Measurements from ENCODE around the gene CXorf66. TPM values are rescaled to one million over a fixed set of nuclear protein-coding genes. Genes with fewer than 3 reads are reported as not detected.

The CXorf66 gene
- total and polyA plus RNA-seq, 9 of the 15 experiments (the other 6 are each of a cell fraction or from before 2014, with no cell fraction given): not detected

DNA sequence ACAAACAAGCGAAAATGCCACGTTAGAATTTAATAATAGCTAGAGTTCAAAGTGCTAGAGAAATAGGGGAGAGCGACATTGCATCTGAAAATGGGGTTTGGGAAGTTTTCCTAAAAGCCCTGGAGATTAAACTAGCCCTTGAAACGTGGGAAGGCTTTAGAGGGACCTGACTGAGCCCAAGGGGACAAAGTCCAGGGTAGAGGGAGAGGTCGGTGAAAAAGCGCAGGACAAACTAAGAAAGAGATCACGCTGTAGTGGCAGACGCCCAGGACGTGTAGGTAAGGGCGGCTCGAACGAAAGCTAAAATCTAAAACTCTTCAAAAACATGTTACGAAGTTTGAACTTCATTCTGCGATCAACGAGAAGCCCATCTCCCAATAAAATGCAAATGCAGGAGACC lies 31.4 kb downstream of the CXorf66 start:
- POLR2A ChIA-PET: interaction anchor here (1.0 to 1.2 kb wide), 3 partner anchors 8 to 11 kb away, joined by 3 to 4 read pairs (median 4); no protein-coding TSS in a partner anchor
- peak overlapping the region; percentile 82 for H3K4me2 ChIP-seq (ENCODE audit: insufficient read depth, low read length)
- no TSS peak for BruUV-seq (replicated peaks)

More for the DNA sequence above, 31.4 kb downstream of the CXorf66 start:
- TF ChIP-seq ZNF124 (CRISPR knock-in tag; IDR thresholded peaks at IDR 0.05) (no peak), MTA2 (IDR thresholded peaks at IDR 0.05; ENCODE audit: low read depth) (no peak), ZC3H8 (IDR thresholded peaks at IDR 0.05) (no peak), SAFB2 (IDR thresholded peaks at IDR 0.05; ENCODE audit: borderline replicate concordance, low read depth, low read length, severe bottlenecking) (no peak), TARDBP (IDR thresholded peaks at IDR 0.05) (no peak), KLF10 (CRISPR knock-in tag; IDR thresholded peaks at IDR 0.05) (no peak), MEF2A (IDR thresholded peaks at IDR 0.05; ENCODE audit: control insufficient read depth, low read depth, low read length) (no peak), RBFOX2 (IDR thresholded peaks at IDR 0.05; ENCODE audit: low read depth, low read length) (no peak), ZBTB1 (CRISPR knock-in tag; IDR thresholded peaks at IDR 0.05; ENCODE audit: borderline replicate concordance, low read depth) (no peak)
- TF ChIP-seq, protein P1, sequence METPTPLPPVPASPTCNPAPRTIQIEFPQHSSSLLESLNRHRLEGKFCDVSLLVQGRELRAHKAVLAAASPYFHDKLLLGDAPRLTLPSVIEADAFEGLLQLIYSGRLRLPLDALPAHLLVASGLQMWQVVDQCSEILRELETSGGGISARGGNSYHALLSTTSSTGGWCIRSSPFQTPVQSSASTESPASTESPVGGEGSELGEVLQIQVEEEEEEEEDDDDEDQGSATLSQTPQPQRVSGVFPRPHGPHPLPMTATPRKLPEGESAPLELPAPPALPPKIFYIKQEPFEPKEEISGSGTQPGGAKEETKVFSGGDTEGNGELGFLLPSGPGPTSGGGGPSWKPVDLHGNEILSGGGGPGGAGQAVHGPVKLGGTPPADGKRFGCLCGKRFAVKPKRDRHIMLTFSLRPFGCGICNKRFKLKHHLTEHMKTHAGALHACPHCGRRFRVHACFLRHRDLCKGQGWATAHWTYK (CRISPR knock-in tag; IDR thresholded peaks at IDR 0.05): no peak
- TF ChIP-seq, protein P2, sequence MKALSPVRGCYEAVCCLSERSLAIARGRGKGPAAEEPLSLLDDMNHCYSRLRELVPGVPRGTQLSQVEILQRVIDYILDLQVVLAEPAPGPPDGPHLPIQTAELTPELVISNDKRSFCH (CRISPR knock-in tag; IDR thresholded peaks at IDR 0.05): no peak
- TF ChIP-seq, protein P2 (tag; IDR thresholded peaks at IDR 0.05): no peak
- TF ChIP-seq, protein P3, sequence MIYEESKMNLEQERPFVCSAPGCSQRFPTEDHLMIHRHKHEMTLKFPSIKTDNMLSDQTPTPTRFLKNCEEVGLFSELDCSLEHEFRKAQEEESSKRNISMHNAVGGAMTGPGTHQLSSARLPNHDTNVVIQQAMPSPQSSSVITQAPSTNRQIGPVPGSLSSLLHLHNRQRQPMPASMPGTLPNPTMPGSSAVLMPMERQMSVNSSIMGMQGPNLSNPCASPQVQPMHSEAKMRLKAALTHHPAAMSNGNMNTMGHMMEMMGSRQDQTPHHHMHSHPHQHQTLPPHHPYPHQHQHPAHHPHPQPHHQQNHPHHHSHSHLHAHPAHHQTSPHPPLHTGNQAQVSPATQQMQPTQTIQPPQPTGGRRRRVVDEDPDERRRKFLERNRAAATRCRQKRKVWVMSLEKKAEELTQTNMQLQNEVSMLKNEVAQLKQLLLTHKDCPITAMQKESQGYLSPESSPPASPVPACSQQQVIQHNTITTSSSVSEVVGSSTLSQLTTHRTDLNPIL (CRISPR knock-in tag; IDR thresholded peaks at IDR 0.05): no peak
- Histone ChIP-seq H4K20me1 (replicated peaks; ENCODE audit: control insufficient read depth, insufficient read depth, low read length) (no peaks in the 10 kb centered on the region; the same call in 1 of the 2 replicates), H3K79me2 (ENCODE audit: control insufficient read depth, insufficient read depth, low read length) (peaks cover 34% of the 10 kb centered on the region), H3K9me1 (ENCODE audit: control insufficient read depth, insufficient read depth, low read length) (no peaks in the 10 kb centered on the region), H3K36me3 (ENCODE audit: control insufficient read depth, insufficient read depth, low read length) (no peaks in the 10 kb centered on the region), H3K9me3 (replicated peaks; ENCODE audit: control insufficient read depth, insufficient read depth, low read depth, low read length) (no peaks in the 10 kb centered on the region), H3K9ac (ENCODE audit: insufficient read depth in 1 of 2, low read depth in 2 of 2, low read length in 2 of 2) (peak overlapping the region; percentile 66 to 93; a peak in 3 of 4 replicates), H2AFZ (ENCODE audit: low read depth, low read length) (peak overlapping the region; percentile 91), H3K27ac (ENCODE audit: extremely low read depth, low read depth, low read length) (peak overlapping the region; percentile 95), H3K4me1 (replicated peaks in 1 of 2; ENCODE audit: control insufficient read depth in 2 of 2, insufficient read depth in 2 of 2, low read length in 2 of 2) (peaks cover 4 to 11% of the 10 kb centered on the region in 2 experiments; a peak in 4 of 5 replicates), H3K4me3 (0 out of 2 replicates have a peak overlapping the region, but pooled peaks have one; percentile 83), H3K27me3 (ENCODE audit: control insufficient read depth in 2 of 2, insufficient read depth in 2 of 2, low read length in 2 of 2) (no peaks in the 10 kb centered on the region)
- WGBS (ENCODE audit: insufficient coverage, low coverage, missing lambda C conversion rate): 75% methylated on average over 14 of the region's 15 CpGs
- CTCF ChIA-PET (ENCODE audit: low intra/inter-chr PET ratio): no interaction called here
- DNase-seq (ENCODE audit: extremely low read depth in 1 of 4, low spot score in 3 of 4) (no peak), ATAC-seq (no peak), FAIRE-seq (no peak)
- in situ Hi-C loops (cut with MboI): no loop called here
- intact Hi-C loops (cut with micrococcal nuclease): loop anchor here (5.0 to 10.0 kb wide), 2 partner anchors 57 to 149 kb away; no protein-coding TSS in a partner anchor

All from K562 (cell line).